H1 (cell line): Measurements from ENCODE around the gene MMP27. TPM values are rescaled to one million over a fixed set of nuclear protein-coding genes. Genes with fewer than 3 reads are reported as not detected.

Experiments
- BRCA1 ChIP-seq: IDR thresholded peaks from 2 replicates; pipeline ENCODE4 v1.6.1; 2012; ENCODE audit warnings: low read depth, low read length, improper control_type of control experiment
- CHD7 ChIP-seq: fragments of 300-600 bp; sonication (generic); IDR thresholded peaks from 2 replicates; pipeline ENCODE4 v1.7.1; 2012; ENCODE audit warnings: low read length, moderate library complexity, mild to moderate bottlenecking, inconsistent platforms; ENCODE audit not compliant: insufficient replicate concordance
- EGR1 ChIP-seq: IDR thresholded peaks from 2 replicates; pipeline ENCODE4 v1.6.1; 2011; ENCODE audit warnings: low read depth, low read length, borderline replicate concordance
- JUND ChIP-seq: IDR thresholded peaks from 2 replicates; pipeline ENCODE4 v1.6.1; 2011; ENCODE audit warnings: mild to moderate bottlenecking, improper control_type of control experiment, low read length
- KDM1A ChIP-seq: fragments of 200-600, 300-600 bp; sonication (generic); IDR thresholded peaks from 2 replicates; pipeline ENCODE4 v1.7.1; 2016; ENCODE audit warnings: mild to moderate bottlenecking, low read length, borderline replicate concordance
- PHF8 ChIP-seq: fragments of 200-600 bp; sonication (generic); conservative IDR thresholded peaks from 2 replicates; pipeline ENCODE4 v1.7.1; 2012; ENCODE audit warnings: low read depth, mild to moderate bottlenecking, inconsistent platforms, low read length, moderate library complexity
- SP2 ChIP-seq: IDR thresholded peaks from 2 replicates; pipeline ENCODE4 v1.6.1; 2012; ENCODE audit warnings: mild to moderate bottlenecking, low read length, inconsistent platforms
- TEAD4 ChIP-seq: IDR thresholded peaks from 2 replicates; pipeline ENCODE4 v1.6.1; 2012; ENCODE audit warnings: low read depth, low read length, inconsistent platforms, mixed read lengths
- polyA plus RNA-seq, 7 experiments: library from polyadenylated mRNA; depleted of rRNA in 3 of 7; stranded (reverse) in 5 of 7; unstranded in 2 of 7; fragments of >200 nt in 5 of 7; fragments of 200-250 nt in 2 of 7; gene quantifications; 1 replicate in 5 of 7; 2 replicates in 1 of 7; 4 replicates in 1 of 7; pipeline versions ENCODE4 v1.2.1 to v1.2.3, GENCODE V29; 2011 to 2013; ENCODE audit warnings: missing spikeins in 2 of 7, mixed read lengths in 2 of 7
- total RNA-seq: library from RNA; stranded (reverse); fragmentation: NEBNext Ultra II Directional; extraction: Animal tissue kit (Norgen Biotek cat#: 25700); gene quantifications from 2 replicates; pipeline ENCODE4 v1.2.1, GENCODE V29; 2021

The MMP27 gene
- total and polyA plus RNA-seq, 2 of the 8 experiments (the other 6 are each of a cell fraction or from before 2014, with no cell fraction given): not detected

- TF ChIP-seq CHD7: no peak
- no peak for TF ChIP-seq SP2
- no peak for TF ChIP-seq EGR1
- no peak for TF ChIP-seq KDM1A
- no peak for TF ChIP-seq JUND
- no peak for TF ChIP-seq TEAD4
- TF ChIP-seq PHF8: no peak
- TF ChIP-seq BRCA1: no peak
- TF ChIP-seq, all 59 proteins: peak for 0
Measured at GRCh38 chr11:102724904-102725500, 19.4 kb upstream of the MMP27 start, which contains the start of gene MMP8 (continued).
